Neural progenitor cell (in vitro differentiated cells): ENCODE data around the gene MAN2B2. TPM values are rescaled to one million over a fixed set of nuclear protein-coding genes. Genes with fewer than 3 reads are reported as not detected.

Experiments
- DNase-seq: peaks from one replicate; pipeline ENCODE4 v3.0.0-alpha.2; 2016; ENCODE audit warnings: low spot score
- H2AFZ ChIP-seq: fragments of 200-600 bp; sonication (generic); replicated peaks from 2 replicates; pipeline ENCODE4 v1.6.1; 2016; ENCODE audit warnings: antibody characterized with exemption
- H3F3A ChIP-seq: fragments of 200-600 bp; sonication (generic); 2 replicates; pipeline ENCODE4 v1.6.1; 2016; ENCODE audit warnings: antibody characterized with exemption, low read depth
- H3K27ac ChIP-seq: fragments of 200-600 bp; sonication (generic); 2 replicates; pipeline ENCODE4 v1.5.1; 2016; ENCODE audit warnings: mild to moderate bottlenecking
- H3K27me3 ChIP-seq: fragments of 200-600 bp; sonication (generic); 2 replicates; pipeline ENCODE4 v1.6.1; 2016; ENCODE audit warnings: mild to moderate bottlenecking, moderate library complexity
- H3K36me3 ChIP-seq: fragments of 200-600 bp; sonication (generic); 2 replicates; pipeline ENCODE4 v1.5.1; 2016
- H3K4me1 ChIP-seq: fragments of 200-600 bp; sonication (generic); 2 replicates; pipeline ENCODE4 v1.6.1; 2016; ENCODE audit warnings: mixed run types
- H3K4me2 ChIP-seq: fragments of 200-600 bp; sonication (generic); 2 replicates; pipeline ENCODE4 v1.6.1; 2016
- H3K4me3 ChIP-seq: fragments of 200-600 bp; sonication (generic); 2 replicates; pipeline ENCODE4 v1.5.1; 2016
- H3K79me2 ChIP-seq: fragments of 200-600 bp; sonication (generic); 2 replicates; pipeline ENCODE4 v1.6.1; 2016; ENCODE audit warnings: low read depth
- H3K9ac ChIP-seq: fragments of 200-600 bp; sonication (generic); 2 replicates; pipeline ENCODE4 v1.6.1; 2016
- H3K9me3 ChIP-seq: fragments of 200-600 bp; sonication (generic); 2 replicates; pipeline ENCODE4 v1.5.1; 2016; ENCODE audit warnings: low read depth
- H4K20me1 ChIP-seq: fragments of 200-600 bp; sonication (generic); 2 replicates; pipeline ENCODE4 v1.6.1; 2016; ENCODE audit warnings: low read depth
- H3K27ac Mint-ChIP-seq: 3 replicates; pipeline ENCODE4 v1.8.0; 2021; ENCODE audit warnings: mixed read lengths
- H3K27me3 Mint-ChIP-seq: 2 replicates; pipeline ENCODE4 v1.8.0; 2022; ENCODE audit warnings: low read depth, mild to moderate bottlenecking, inconsistent platforms, moderate library complexity, mixed read lengths; ENCODE audit not compliant: insufficient read depth
- H3K36me3 Mint-ChIP-seq: 3 replicates; pipeline ENCODE4 v1.8.0; 2021; ENCODE audit warnings: mixed read lengths
- H3K4me1 Mint-ChIP-seq: 3 replicates; pipeline ENCODE4 v1.8.0; 2021; ENCODE audit warnings: mixed read lengths
- H3K4me3 Mint-ChIP-seq: 3 replicates; pipeline ENCODE4 v1.8.0; 2021; ENCODE audit warnings: mild to moderate bottlenecking, moderate library complexity, mixed read lengths
- H3K9me3 Mint-ChIP-seq: 3 replicates; pipeline ENCODE4 v1.8.0; 2020; ENCODE audit warnings: mixed read lengths
- EZH2 ChIP-seq: fragments of 200-600 bp; sonication (generic); IDR thresholded peaks from 2 replicates; pipeline ENCODE4 v1.6.1; 2017; ENCODE audit warnings: antibody characterized with exemption, mild to moderate bottlenecking, moderate library complexity
- EZH2phosphoT487 ChIP-seq: fragments of 200-600 bp; sonication (generic); IDR thresholded peaks from 2 replicates; pipeline ENCODE4 v1.6.1; 2017; ENCODE audit warnings: antibody characterized with exemption
- total RNA-seq: library from RNA; depleted of rRNA; stranded (reverse); fragments of >200 nt; gene quantifications from 2 replicates; pipeline ENCODE4 v1.2.3, GENCODE V29; 2015; ENCODE audit warnings: low replicate concordance
- TF ChIP-seq, protein P1 (sequence below): fragments of 200-600 bp; sonication (generic); IDR thresholded peaks from 2 replicates; pipeline ENCODE4 v1.5.1; 2017; ENCODE audit warnings: antibody characterized with exemption, mild to moderate bottlenecking

Gene MAN2B2
- total RNA-seq, 1 donor from 2014 or later: 2.7 TPM

- no peak overlapping the region for H3K27ac Mint-ChIP-seq
- H3K27me3 Mint-ChIP-seq: peaks cover 5% of the 10 kb centered on the region
- H3K36me3 ChIP-seq: no peaks in the 10 kb centered on the region
- H3K9me3 ChIP-seq: no peaks in the 10 kb centered on the region
- H3K4me1 Mint-ChIP-seq: no peaks in the 10 kb centered on the region
- H3K4me1 ChIP-seq: no peaks in the 10 kb centered on the region
- H3K4me2 ChIP-seq: no peak overlapping the region
- no peaks in the 10 kb centered on the region for H3K79me2 ChIP-seq
- H3K4me3 ChIP-seq: no peak overlapping the region
- H3F3A ChIP-seq: no peaks in the 10 kb centered on the region
- H3K27me3 ChIP-seq: no peaks in the 10 kb centered on the region
- no peaks in the 10 kb centered on the region for H3K36me3 Mint-ChIP-seq
- no peak overlapping the region for H3K9ac ChIP-seq
- H2AFZ ChIP-seq: no peak overlapping the region
- no peak overlapping the region for H3K4me3 Mint-ChIP-seq
- TF ChIP-seq, protein P1, sequence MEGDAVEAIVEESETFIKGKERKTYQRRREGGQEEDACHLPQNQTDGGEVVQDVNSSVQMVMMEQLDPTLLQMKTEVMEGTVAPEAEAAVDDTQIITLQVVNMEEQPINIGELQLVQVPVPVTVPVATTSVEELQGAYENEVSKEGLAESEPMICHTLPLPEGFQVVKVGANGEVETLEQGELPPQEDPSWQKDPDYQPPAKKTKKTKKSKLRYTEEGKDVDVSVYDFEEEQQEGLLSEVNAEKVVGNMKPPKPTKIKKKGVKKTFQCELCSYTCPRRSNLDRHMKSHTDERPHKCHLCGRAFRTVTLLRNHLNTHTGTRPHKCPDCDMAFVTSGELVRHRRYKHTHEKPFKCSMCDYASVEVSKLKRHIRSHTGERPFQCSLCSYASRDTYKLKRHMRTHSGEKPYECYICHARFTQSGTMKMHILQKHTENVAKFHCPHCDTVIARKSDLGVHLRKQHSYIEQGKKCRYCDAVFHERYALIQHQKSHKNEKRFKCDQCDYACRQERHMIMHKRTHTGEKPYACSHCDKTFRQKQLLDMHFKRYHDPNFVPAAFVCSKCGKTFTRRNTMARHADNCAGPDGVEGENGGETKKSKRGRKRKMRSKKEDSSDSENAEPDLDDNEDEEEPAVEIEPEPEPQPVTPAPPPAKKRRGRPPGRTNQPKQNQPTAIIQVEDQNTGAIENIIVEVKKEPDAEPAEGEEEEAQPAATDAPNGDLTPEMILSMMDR: no peak
- no peak for TF ChIP-seq EZH2
- no peak for DNase-seq
- H3K9me3 Mint-ChIP-seq: peaks cover 3% of the 10 kb centered on the region
- H3K27ac ChIP-seq: no peak overlapping the region
- no peaks in the 10 kb centered on the region for H4K20me1 ChIP-seq
Observed at GRCh38 chr4:6584865-6585264, 9.9 kb downstream of the MAN2B2 start.

GRCh38 chr4:6586715-6587325, 11.8 kb downstream of the MAN2B2 start:
- DNase-seq: no peak
- Histone ChIP-seq H3F3A (no peaks in the 10 kb centered on the region), H3K9ac (no peak overlapping the region), H3K4me1 (no peaks in the 10 kb centered on the region), H3K79me2 (no peaks in the 10 kb centered on the region), H3K4me2 (no peak overlapping the region), H3K4me3 (no peak overlapping the region), H3K9me3 (no peaks in the 10 kb centered on the region), H3K27ac (no peak overlapping the region), H3K27me3 (no peaks in the 10 kb centered on the region), H3K36me3 (no peaks in the 10 kb centered on the region), H4K20me1 (no peaks in the 10 kb centered on the region), H2AFZ (no peak overlapping the region)
- Mint-ChIP-seq H3K4me3 (no peak overlapping the region), H3K27ac (no peak overlapping the region), H3K36me3 (no peaks in the 10 kb centered on the region), H3K4me1 (no peaks in the 10 kb centered on the region), H3K27me3 (peaks cover 2% of the 10 kb centered on the region), H3K9me3 (peaks cover 3% of the 10 kb centered on the region)
- TF ChIP-seq, protein P1: no peak
- no peak for TF ChIP-seq EZH2phosphoT487
- no peak for TF ChIP-seq EZH2

DNA sequence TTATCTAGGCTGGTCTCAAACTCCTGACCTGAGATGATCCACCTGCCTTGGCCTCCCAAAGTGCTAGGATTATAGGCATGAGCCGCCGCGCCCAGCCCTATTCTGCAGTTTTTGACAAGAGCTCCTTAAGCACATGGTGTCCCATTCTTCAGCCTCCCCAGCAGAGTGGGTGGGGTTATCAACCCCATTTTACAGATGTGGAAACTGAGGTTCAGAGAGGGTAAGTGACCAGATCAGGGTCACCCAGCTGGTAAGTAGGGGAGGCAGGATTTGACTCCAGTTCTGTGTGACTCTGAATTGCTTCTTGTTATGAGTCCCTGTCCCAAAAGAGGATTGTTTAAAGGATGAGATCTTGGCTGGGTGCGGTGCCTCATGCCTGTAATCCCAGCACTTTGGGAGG, 14.5 kb downstream of the MAN2B2 start:
- Histone ChIP-seq H3K4me1 (no peaks in the 10 kb centered on the region), H4K20me1 (no peaks in the 10 kb centered on the region), H3K9me3 (no peaks in the 10 kb centered on the region), H2AFZ (no peak overlapping the region), H3K4me2 (no peak overlapping the region), H3K4me3 (no peak overlapping the region), H3K79me2 (no peaks in the 10 kb centered on the region), H3F3A (no peaks in the 10 kb centered on the region), H3K27me3 (no peaks in the 10 kb centered on the region), H3K9ac (no peak overlapping the region), H3K36me3 (no peaks in the 10 kb centered on the region), H3K27ac (no peak overlapping the region)
- Mint-ChIP-seq H3K4me1 (no peaks in the 10 kb centered on the region), H3K27ac (no peak overlapping the region), H3K36me3 (no peaks in the 10 kb centered on the region), H3K27me3 (no peaks in the 10 kb centered on the region), H3K4me3 (no peak overlapping the region), H3K9me3 (no peaks in the 10 kb centered on the region)
- no peak for TF ChIP-seq EZH2phosphoT487
- TF ChIP-seq, protein P1: no peak
- TF ChIP-seq EZH2: no peak
- no peak for DNase-seq
